Fibroblast of the aortic adventitia (primary cell): ENCODE results near the gene ILDR1. TPM values are rescaled to one million over a fixed set of nuclear protein-coding genes. Genes with fewer than 3 reads are reported as not detected.
"Not testable (repeated sequence)": the region's sequence is repeated elsewhere in the genome, so short reads cannot be mapped to it uniquely, and the experiment has no call there.

Experiments used
- DNase-seq: peaks from one replicate; pipeline ENCODE4 v3.0.0-alpha.2; 2010; ENCODE audit warnings: low read depth
- H3K4me3 ChIP-seq: 2 replicates; pipeline ENCODE4 v1.5.1; 2011; ENCODE audit warnings: low read depth, mild to moderate bottlenecking, control low read depth, low read length, moderate library complexity
- CTCF ChIP-seq: IDR thresholded peaks from 2 replicates; pipeline ENCODE4 v1.5.1; 2011; ENCODE audit warnings: mild to moderate bottlenecking, low read length, control low read depth, inconsistent platforms; ENCODE audit not compliant: insufficient read depth
- small RNA-seq: library from RNA; depleted of rRNA; stranded (forward); fragments of <200 nt; gene quantifications from one replicate; pipeline ENCODE3, GENCODE V24; 2012
- total RNA-seq: library from RNA; depleted of rRNA; stranded (reverse); fragments of >200 nt; gene quantifications from 2 replicates; pipeline ENCODE4 v1.2.3, GENCODE V29; 2012; ENCODE audit warnings: low replicate concordance

Gene ILDR1
- total RNA-seq, 1 donor, result not detected

- no peak for DNase-seq
- TF ChIP-seq CTCF, result no peak
Observed at GRCh38 chr3:121941592-121941991, 80.5 kb downstream of the ILDR1 start.

GRCh38 chr3:121938141-121938855, 83.7 kb downstream of the ILDR1 start:
- not testable (repeated sequence) for H3K4me3 ChIP-seq

More at GRCh38 chr3:121941592-121941991, 80.5 kb downstream of the ILDR1 start:
- no peak overlapping the region for H3K4me3 ChIP-seq

More at GRCh38 chr3:121938141-121938855, 83.7 kb downstream of the ILDR1 start:
- DNase-seq, result not testable (repeated sequence)

Small RNA genes lying within 50 kb of the gene (small RNA-seq; reads per million reads assigned to genes)
- gene RF00019, result not detected

Other genes with a start within 250 kb of the ILDR1 start
- gene IQCB1, start 187.2 kb downstream of the ILDR1 start, total RNA-seq, result 7.4 and 19.5 TPM in 2 replicates
- 2.1 and 2.3 TPM in 2 replicates for gene EAF2, start 187.0 kb downstream of the ILDR1 start, total RNA-seq
- gene SLC15A2, start 127.8 kb downstream of the ILDR1 start, total RNA-seq, result 0.18 and 0.25 TPM in 2 replicates
- gene CD86, start 33.1 kb upstream of the ILDR1 start, total RNA-seq, result not detected in 2 replicates
- gene CASR, start 161.4 kb upstream of the ILDR1 start, total RNA-seq, result not detected in 2 replicates